HEK293 (cell line): ENCODE data around the gene CRACDL.

Experiments
- CTCF ChIA-PET: fragments of 350-600 bp; formaldehyde crosslinking; extraction: SDS; loops from one replicate; lab custom pipeline; 2021; ENCODE audit warnings: antibody characterized with exemption; lab: Yijun Ruan, JAX
- POLR2A ChIA-PET: fragments of 300-600 bp; formaldehyde crosslinking; extraction: SDS; loops from one replicate; lab custom pipeline; 2020; ENCODE audit warnings: antibody characterized with exemption, inconsistent platforms; lab: Yijun Ruan, JAX
- H3K27ac ChIP-seq: fragments of 200-500 bp; sonication (Bioruptor generic); 2 replicates; pipeline ENCODE4 v1.5.1; 2014; ENCODE audit warnings: low read depth, low read length, control low read depth, inconsistent platforms; ENCODE audit errors: extremely low read depth
- H3K36me3 ChIP-seq, 2 experiments: fragments of 200-500 bp in 1 of 2; sonication (Bioruptor generic) in 1 of 2; 1 replicate in 1 of 2; 2 replicates in 1 of 2; pipeline ENCODE4 v1.5.1; 2014 to 2017; ENCODE audit warnings: inconsistent platforms in 2 of 2, low read length in 2 of 2; ENCODE audit not compliant: control insufficient read depth in 2 of 2, insufficient read depth in 1 of 2
- H3K4me1 ChIP-seq: fragments of 200-500 bp; sonication (Bioruptor generic); 2 replicates; pipeline ENCODE4 v1.5.1; 2014; ENCODE audit warnings: mild to moderate bottlenecking, low read length, inconsistent platforms; ENCODE audit not compliant: control insufficient read depth, insufficient read depth
- H3K4me3 ChIP-seq: 2 replicates; pipeline ENCODE4 v1.5.1; 2011; ENCODE audit warnings: low read depth, mild to moderate bottlenecking, control low read depth, low read length, moderate library complexity
- H3K9me3 ChIP-seq: fragments of 200-500 bp; sonication (Bioruptor generic); 2 replicates; pipeline ENCODE4 v1.5.1; 2014; ENCODE audit warnings: low read depth, low read length, inconsistent platforms; ENCODE audit not compliant: control insufficient read depth, insufficient read depth
- GLI4 ChIP-seq: fragments of 450-650 bp; formaldehyde crosslinking; IDR thresholded peaks from 2 replicates; pipeline ENCODE4 v1.5.1; 2016; ENCODE audit warnings: missing biosample characterization, missing genetic modification characterization
- OVOL3 ChIP-seq: fragments of 450-650 bp; formaldehyde crosslinking; IDR thresholded peaks from 2 replicates; pipeline ENCODE4 v1.5.1; 2016; ENCODE audit warnings: missing biosample characterization, missing genetic modification characterization
- PRDM4 ChIP-seq: fragments of 450-650 bp; formaldehyde crosslinking; IDR thresholded peaks from 2 replicates; pipeline ENCODE4 v1.5.1; 2017; ENCODE audit warnings: missing biosample characterization, missing genetic modification characterization
- ZBTB7A ChIP-seq: fragments of 450-650 bp; formaldehyde crosslinking; IDR thresholded peaks from 2 replicates; pipeline ENCODE4 v1.5.1; 2016; ENCODE audit warnings: low read depth, missing biosample characterization, missing genetic modification characterization
- ZFP41 ChIP-seq: fragments of 450-650 bp; formaldehyde crosslinking; IDR thresholded peaks from 2 replicates; pipeline ENCODE4 v1.5.1; 2016; ENCODE audit warnings: missing biosample characterization, missing genetic modification characterization, borderline replicate concordance
- ZNF214 ChIP-seq: fragments of 450-650 bp; formaldehyde crosslinking; IDR thresholded peaks from 2 replicates; pipeline ENCODE4 v1.5.1; 2017; ENCODE audit warnings: missing biosample characterization, mild to moderate bottlenecking, missing genetic modification characterization, borderline replicate concordance
- ZNF248 ChIP-seq: fragments of 450-650 bp; formaldehyde crosslinking; IDR thresholded peaks from 2 replicates; pipeline ENCODE4 v1.5.1; 2017; ENCODE audit warnings: missing biosample characterization, missing genetic modification characterization
- ZNF274 ChIP-seq, 2 experiments: fragments of 200-500 bp in 1 of 2; fragments of 450-650 bp in 1 of 2; sonication (Bioruptor generic) in 1 of 2; formaldehyde crosslinking in 1 of 2; IDR thresholded peaks; 2 replicates each; pipeline versions ENCODE4 v1.5.1 to v1.6.1; 2014 to 2016; ENCODE audit warnings: borderline replicate concordance in 1 of 2, inconsistent platforms in 1 of 2, low read length in 1 of 2, missing biosample characterization in 1 of 2, missing genetic modification characterization in 1 of 2
- ZNF292 ChIP-seq: fragments of 450-650 bp; formaldehyde crosslinking; IDR thresholded peaks from 2 replicates; pipeline ENCODE4 v1.5.1; 2016; ENCODE audit warnings: low read depth, missing biosample characterization, missing genetic modification characterization, borderline replicate concordance
- ZNF670 ChIP-seq: fragments of 450-650 bp; formaldehyde crosslinking; IDR thresholded peaks from 2 replicates; pipeline ENCODE4 v1.5.1; 2016; ENCODE audit warnings: missing biosample characterization, missing genetic modification characterization, low read depth
- TF ChIP-seq, protein P1 (sequence below): fragments of 450-650 bp; formaldehyde crosslinking; IDR thresholded peaks from 2 replicates; pipeline ENCODE4 v1.5.1; 2016; ENCODE audit warnings: missing biosample characterization, missing genetic modification characterization
- TF ChIP-seq, protein P2 (sequence below): fragments of 450-650 bp; formaldehyde crosslinking; IDR thresholded peaks from 2 replicates; pipeline ENCODE4 v1.5.1; 2016; ENCODE audit warnings: missing biosample characterization, missing genetic modification characterization, borderline replicate concordance
- TF ChIP-seq, protein P3 (sequence below): fragments of 450-650 bp; formaldehyde crosslinking; IDR thresholded peaks from 2 replicates; pipeline ENCODE4 v1.5.1; 2017; ENCODE audit warnings: missing biosample characterization, missing genetic modification characterization

CRACDL gene

DNA sequence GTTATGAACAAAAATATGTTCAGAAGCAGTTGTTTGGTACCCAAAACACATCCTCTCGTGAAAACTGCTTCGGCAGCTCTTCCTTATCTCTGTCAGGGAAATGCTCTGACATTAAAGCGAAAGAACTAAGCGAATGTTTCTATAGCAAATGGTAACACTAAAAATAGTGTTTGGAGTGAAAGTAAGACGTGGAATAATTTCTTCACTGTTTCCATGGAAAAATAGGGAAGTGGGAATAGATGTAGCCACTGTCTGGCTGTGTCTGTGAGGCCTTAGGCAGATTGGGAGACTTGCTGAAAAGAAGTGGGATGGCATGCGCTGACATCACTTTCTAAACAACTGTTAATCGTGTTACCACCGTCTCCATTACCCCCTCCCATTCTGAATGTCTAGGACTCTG, 11.5 kb upstream of the CRACDL start (continued):
- TF ChIP-seq, protein P1, sequence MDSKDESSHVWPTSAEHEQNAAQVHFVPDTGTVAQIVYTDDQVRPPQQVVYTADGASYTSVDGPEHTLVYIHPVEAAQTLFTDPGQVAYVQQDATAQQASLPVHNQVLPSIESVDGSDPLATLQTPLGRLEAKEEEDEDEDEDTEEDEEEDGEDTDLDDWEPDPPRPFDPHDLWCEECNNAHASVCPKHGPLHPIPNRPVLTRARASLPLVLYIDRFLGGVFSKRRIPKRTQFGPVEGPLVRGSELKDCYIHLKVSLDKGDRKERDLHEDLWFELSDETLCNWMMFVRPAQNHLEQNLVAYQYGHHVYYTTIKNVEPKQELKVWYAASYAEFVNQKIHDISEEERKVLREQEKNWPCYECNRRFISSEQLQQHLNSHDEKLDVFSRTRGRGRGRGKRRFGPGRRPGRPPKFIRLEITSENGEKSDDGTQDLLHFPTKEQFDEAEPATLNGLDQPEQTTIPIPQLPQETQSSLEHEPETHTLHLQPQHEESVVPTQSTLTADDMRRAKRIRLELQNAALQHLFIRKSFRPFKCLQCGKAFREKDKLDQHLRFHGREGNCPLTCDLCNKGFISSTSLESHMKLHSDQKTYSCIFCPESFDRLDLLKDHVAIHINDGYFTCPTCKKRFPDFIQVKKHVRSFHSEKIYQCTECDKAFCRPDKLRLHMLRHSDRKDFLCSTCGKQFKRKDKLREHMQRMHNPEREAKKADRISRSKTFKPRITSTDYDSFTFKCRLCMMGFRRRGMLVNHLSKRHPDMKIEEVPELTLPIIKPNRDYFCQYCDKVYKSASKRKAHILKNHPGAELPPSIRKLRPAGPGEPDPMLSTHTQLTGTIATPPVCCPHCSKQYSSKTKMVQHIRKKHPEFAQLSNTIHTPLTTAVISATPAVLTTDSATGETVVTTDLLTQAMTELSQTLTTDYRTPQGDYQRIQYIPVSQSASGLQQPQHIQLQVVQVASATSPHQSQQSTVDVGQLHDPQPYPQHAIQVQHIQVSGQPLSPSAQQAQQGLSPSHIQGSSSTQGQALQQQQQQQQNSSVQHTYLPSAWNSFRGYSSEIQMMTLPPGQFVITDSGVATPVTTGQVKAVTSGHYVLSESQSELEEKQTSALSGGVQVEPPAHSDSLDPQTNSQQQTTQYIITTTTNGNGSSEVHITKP (tag by site-specific recombination): no peak
- no peak for TF ChIP-seq OVOL3 (tag by site-specific recombination)

- ChIA-PET CTCF (interaction anchor here (1.2 to 1.7 kb wide), 2 partner anchors 11 to 119 kb away, joined by 4 to 5 read pairs; partner anchors contain the start of gene CRACDL), POLR2A (interaction anchor here (0.8 kb wide), 1 partner anchor 10 kb away, joined by 3 read pairs; no protein-coding TSS in a partner anchor)
- H3K27ac ChIP-seq: no peak overlapping the region
Observed at GRCh38 chr2:98946855-98947254, 10.8 kb upstream of the CRACDL start.

GRCh38 chr2:98944775-98945174, 8.8 kb upstream of the CRACDL start:
- TF ChIP-seq, protein P2, sequence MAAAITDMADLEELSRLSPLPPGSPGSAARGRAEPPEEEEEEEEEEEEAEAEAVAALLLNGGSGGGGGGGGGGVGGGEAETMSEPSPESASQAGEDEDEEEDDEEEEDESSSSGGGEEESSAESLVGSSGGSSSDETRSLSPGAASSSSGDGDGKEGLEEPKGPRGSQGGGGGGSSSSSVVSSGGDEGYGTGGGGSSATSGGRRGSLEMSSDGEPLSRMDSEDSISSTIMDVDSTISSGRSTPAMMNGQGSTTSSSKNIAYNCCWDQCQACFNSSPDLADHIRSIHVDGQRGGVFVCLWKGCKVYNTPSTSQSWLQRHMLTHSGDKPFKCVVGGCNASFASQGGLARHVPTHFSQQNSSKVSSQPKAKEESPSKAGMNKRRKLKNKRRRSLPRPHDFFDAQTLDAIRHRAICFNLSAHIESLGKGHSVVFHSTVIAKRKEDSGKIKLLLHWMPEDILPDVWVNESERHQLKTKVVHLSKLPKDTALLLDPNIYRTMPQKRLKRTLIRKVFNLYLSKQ (tag by site-specific recombination): no peak
- TF ChIP-seq ZBTB7A (tag by site-specific recombination) (no peak), ZNF670 (tag by site-specific recombination) (no peak), PRDM4 (tag by site-specific recombination) (no peak), ZNF248 (tag by site-specific recombination) (no peak), ZNF292 (tag by site-specific recombination) (no peak), ZNF214 (tag by site-specific recombination) (no peak)
- H3K27ac ChIP-seq: no peak overlapping the region
- POLR2A ChIA-PET: no interaction called here
- CTCF ChIA-PET: no interaction called here
- H3K9me3 ChIP-seq: no peaks in the 10 kb centered on the region
- H3K36me3 ChIP-seq: no peaks in the 10 kb centered on the region
- H3K4me1 ChIP-seq: 0 out of 2 replicates have a peak, but pooled peaks cover 2% of the 10 kb centered on the region
- no peak overlapping the region for H3K4me3 ChIP-seq

More at GRCh38 chr2:98946855-98947254, 10.8 kb upstream of the CRACDL start:
- Histone ChIP-seq H3K36me3 (no peaks in the 10 kb centered on the region), H3K9me3 (no peaks in the 10 kb centered on the region), H3K4me1 (0 out of 2 replicates have a peak, but pooled peaks cover 2% of the 10 kb centered on the region)
- TF ChIP-seq ZFP41 (tag by site-specific recombination) (no peak), ZNF274 (IDR thresholded peaks at IDR 0.05; ENCODE audit: low read length) (no peak), ZNF274 (tag by site-specific recombination; IDR thresholded peaks at IDR 0.05; ENCODE audit: borderline replicate concordance) (no peak), GLI4 (tag by site-specific recombination) (no peak)
- TF ChIP-seq, protein P3, sequence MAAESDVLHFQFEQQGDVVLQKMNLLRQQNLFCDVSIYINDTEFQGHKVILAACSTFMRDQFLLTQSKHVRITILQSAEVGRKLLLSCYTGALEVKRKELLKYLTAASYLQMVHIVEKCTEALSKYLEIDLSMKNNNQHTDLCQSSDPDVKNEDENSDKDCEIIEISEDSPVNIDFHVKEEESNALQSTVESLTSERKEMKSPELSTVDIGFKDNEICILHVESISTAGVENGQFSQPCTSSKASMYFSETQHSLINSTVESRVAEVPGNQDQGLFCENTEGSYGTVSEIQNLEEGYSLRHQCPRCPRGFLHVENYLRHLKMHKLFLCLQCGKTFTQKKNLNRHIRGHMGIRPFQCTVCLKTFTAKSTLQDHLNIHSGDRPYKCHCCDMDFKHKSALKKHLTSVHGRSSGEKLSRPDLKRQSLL (tag by site-specific recombination): no peak
- TF ChIP-seq, all 188 proteins: peak for 0
- H3K4me3 ChIP-seq: no peak overlapping the region
